ENCODE data around the gene WDR19. TPM values are rescaled to one million over a fixed set of nuclear protein-coding genes. Genes with fewer than 3 reads are reported as not detected.

The WDR19 gene
- total and polyA plus RNA-seq, 4 donors: 44.5 to 61.2 (median 58.0) TPM

DNA sequence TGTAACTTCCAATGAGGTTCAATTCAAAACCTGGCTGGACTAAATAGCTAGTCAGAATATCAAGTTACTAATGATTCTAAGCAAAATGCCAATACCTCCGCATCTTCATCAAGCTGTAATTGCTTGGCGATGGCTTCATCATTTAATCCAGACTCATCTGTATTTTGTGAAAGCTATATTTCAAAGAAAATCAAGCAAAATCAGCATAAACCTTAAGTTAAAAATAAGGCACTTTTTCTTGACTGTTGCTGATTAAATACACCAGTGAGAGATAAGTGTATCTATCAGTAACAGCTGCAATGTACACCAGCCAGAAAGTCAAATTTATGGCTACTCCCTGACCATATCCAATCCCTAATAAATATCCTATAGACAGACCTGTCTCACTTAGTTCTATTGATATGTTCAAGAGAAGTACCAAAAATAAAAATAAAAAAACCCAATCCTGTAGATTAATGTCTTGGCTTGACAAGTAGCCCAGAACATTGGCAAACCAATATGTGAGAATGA is 144.2 kb downstream of the WDR19 start:
- no peak for DNase-seq (ENCODE audit: low read depth in 4 of 6, low spot score in 6 of 6)
- Histone ChIP-seq H3K4me3 (ENCODE audit: low read depth, low read length) (no peak overlapping the region), H3K4me1 (ENCODE audit: control insufficient read depth, insufficient read depth, low read length) (no peaks in the 10 kb centered on the region), H3K9me3 (ENCODE audit: control insufficient read depth, insufficient read depth, low read length) (no peaks in the 10 kb centered on the region), H3K27me3 (ENCODE audit: control insufficient read depth, insufficient read depth, low read length) (no peaks in the 10 kb centered on the region), H3K27ac (ENCODE audit: low read depth, low read length) (no peak overlapping the region), H3K36me3 (ENCODE audit: control insufficient read depth, insufficient read depth, low read length) (peaks cover 4% of the 10 kb centered on the region)
- no CpG with 5 or more reads among the region's 2 CpGs for WGBS (ENCODE audit: insufficient coverage)

DNA sequence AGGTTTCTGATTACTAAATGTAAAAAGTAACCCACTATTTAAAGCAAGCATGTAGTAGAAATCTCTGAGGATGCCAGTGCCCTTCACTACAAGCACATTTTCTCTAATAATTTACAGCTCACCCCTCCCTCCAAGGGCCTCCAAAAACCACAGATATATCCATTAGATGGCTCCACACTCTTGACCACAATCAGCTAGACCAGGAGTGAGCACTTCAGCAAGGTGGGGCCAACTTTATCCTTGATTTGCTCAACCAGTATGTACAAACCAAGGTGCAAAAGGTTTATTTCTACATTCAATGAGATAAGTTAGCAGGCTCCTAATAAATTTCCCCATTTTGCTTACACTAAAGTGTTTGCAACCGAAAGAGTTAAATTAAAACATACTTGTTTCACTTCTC is 148.0 kb downstream of the WDR19 start:
- DNase-seq (ENCODE audit: low read depth in 4 of 6, low spot score in 6 of 6): no peak
- Histone ChIP-seq H3K4me3 (ENCODE audit: low read depth, low read length) (no peak overlapping the region), H3K27ac (ENCODE audit: low read depth, low read length) (no peak overlapping the region), H3K9me3 (ENCODE audit: control insufficient read depth, insufficient read depth, low read length) (no peaks in the 10 kb centered on the region), H3K4me1 (ENCODE audit: control insufficient read depth, insufficient read depth, low read length) (no peaks in the 10 kb centered on the region), H3K36me3 (ENCODE audit: control insufficient read depth, insufficient read depth, low read length) (peaks cover 2% of the 10 kb centered on the region), H3K27me3 (ENCODE audit: control insufficient read depth, insufficient read depth, low read length) (no peaks in the 10 kb centered on the region)
- 91% methylated on average over 1 of the region's 1 CpG for WGBS (ENCODE audit: insufficient coverage)

DNA sequence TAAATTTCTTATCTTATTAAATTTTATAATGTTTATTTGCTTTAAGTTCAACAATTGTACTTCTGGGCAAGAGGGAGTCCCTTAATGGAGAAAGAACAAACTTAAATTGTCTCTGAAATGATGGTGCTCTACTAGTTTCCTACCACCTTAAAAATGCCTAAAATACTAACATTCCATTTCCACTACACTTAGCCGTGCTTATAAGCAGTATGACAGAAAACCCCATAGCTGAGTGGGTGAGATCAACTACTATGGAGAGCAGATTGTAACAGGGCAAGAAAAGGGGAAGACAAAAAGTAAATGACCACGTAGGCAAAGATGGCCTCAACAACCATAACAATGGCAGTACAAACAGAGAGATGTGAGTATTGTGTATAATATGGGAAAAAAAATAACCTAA is 148.9 kb downstream of the WDR19 start:
- Histone ChIP-seq H3K27me3 (ENCODE audit: control insufficient read depth, insufficient read depth, low read length) (no peaks in the 10 kb centered on the region), H3K27ac (ENCODE audit: low read depth, low read length) (no peak overlapping the region), H3K4me3 (ENCODE audit: low read depth, low read length) (no peak overlapping the region), H3K4me1 (ENCODE audit: control insufficient read depth, insufficient read depth, low read length) (no peaks in the 10 kb centered on the region), H3K36me3 (ENCODE audit: control insufficient read depth, insufficient read depth, low read length) (no peaks in the 10 kb centered on the region), H3K9me3 (ENCODE audit: control insufficient read depth, insufficient read depth, low read length) (no peaks in the 10 kb centered on the region)
- no peak for DNase-seq (ENCODE audit: low read depth in 4 of 6, low spot score in 6 of 6)
- no CpG with 5 or more reads among the region's 2 CpGs for WGBS (ENCODE audit: insufficient coverage)

Small RNA genes lying within 50 kb of the gene (small RNA-seq; reads per million reads assigned to genes)
- not detected for gene RNU6-32P (ENCODE audit: low replicate concordance)

Other genes with a start within 250 kb of the WDR19 start
- gene TMEM156, start 150.1 kb upstream of the WDR19 start, total RNA-seq: 1 to 10 TPM in 1 of 2 donors, under 1 TPM in 1; 0.72 to 2.5 TPM
- gene TMEM156, start 150.1 kb upstream of the WDR19 start, polyA plus RNA-seq (ENCODE audit: insufficient read length in 2 of 2): 1 to 10 TPM in 1 of 2 donors, under 1 TPM in 1; 0.83 to 1.1 TPM
- gene KLHL5, start 120.3 kb upstream of the WDR19 start, total RNA-seq: 10 to 100 TPM; 58.8 to 83.6 TPM
- gene KLHL5, start 120.3 kb upstream of the WDR19 start, polyA plus RNA-seq (ENCODE audit: insufficient read length in 2 of 2): 10 to 100 TPM; 67.1 to 88.2 TPM
- gene RFC1, start 183.8 kb downstream of the WDR19 start, total RNA-seq: 100 to 1,000 TPM in 1 of 2 donors, 10 to 100 TPM in 1; 59.5 to 159 TPM
- gene RFC1, start 183.8 kb downstream of the WDR19 start, polyA plus RNA-seq (ENCODE audit: insufficient read length in 2 of 2): 10 to 100 TPM; 44.8 to 49.6 TPM
- gene KLB, start 224.4 kb downstream of the WDR19 start, total RNA-seq: under 1 TPM; 0.06 to 0.30 TPM
- gene KLB, start 224.4 kb downstream of the WDR19 start, polyA plus RNA-seq (ENCODE audit: insufficient read length in 2 of 2): under 1 TPM; 0.35 to 0.45 TPM